Thymus (tissue), 11 donors: ENCODE measurements around the gene CASTOR1. TPM values are rescaled to one million over a fixed set of nuclear protein-coding genes. Genes with fewer than 3 reads are reported as not detected.

Experiments used
- DNase-seq, 9 donors: peaks; one replicate each; pipeline ENCODE4 v3.0.0-alpha.2; 2013; ENCODE audit warnings: low spot score in 9 of 9, low read depth in 6 of 9, missing footprints in 1 of 9
- H3K27ac ChIP-seq, 2 donors: one replicate each; pipeline ENCODE4 v1.5.1; 2013; ENCODE audit warnings: control low read depth in 1 of 2, low read depth in 1 of 2, low read length in 1 of 2, mild to moderate bottlenecking in 1 of 2, moderate library complexity in 1 of 2
- H3K27me3 ChIP-seq, 2 donors: one replicate each; pipeline ENCODE4 v1.5.1; 2013; ENCODE audit warnings: low read length in 1 of 2; ENCODE audit not compliant: control insufficient read depth in 2 of 2, insufficient read depth in 1 of 2
- H3K36me3 ChIP-seq, 2 donors: one replicate each; pipeline ENCODE4 v1.5.1; 2013; ENCODE audit warnings: low read length in 1 of 2, mild to moderate bottlenecking in 1 of 2, moderate library complexity in 1 of 2; ENCODE audit not compliant: control insufficient read depth in 2 of 2, insufficient read depth in 2 of 2
- H3K4me1 ChIP-seq, 2 donors: one replicate each; pipeline ENCODE4 v1.5.1; 2013; ENCODE audit warnings: low read length in 2 of 2; ENCODE audit not compliant: control insufficient read depth in 2 of 2, insufficient read depth in 2 of 2
- H3K4me3 ChIP-seq, 2 donors: one replicate each; pipeline ENCODE4 v1.5.1; 2013; ENCODE audit warnings: low read length in 2 of 2, control low read depth in 1 of 2, mild to moderate bottlenecking in 1 of 2
- H3K9me3 ChIP-seq, 2 donors: one replicate each; pipeline ENCODE4 v1.5.1; 2013; ENCODE audit warnings: low read length in 1 of 2, mild to moderate bottlenecking in 1 of 2; ENCODE audit not compliant: control insufficient read depth in 2 of 2, insufficient read depth in 1 of 2
- WGBS: extraction: QIAGEN DNeasy Blood & Tissue Kit; methylation state at CpG from one replicate; pipeline ENCODE4 v1.1.7; 2013; 5-methylcytosine and 5-hydroxymethylcytosine counted together
- polyA plus RNA-seq: library from polyadenylated mRNA; stranded (reverse); fragments of 200-250 nt; gene quantifications from one replicate; pipeline ENCODE4 v1.2.3, GENCODE V29; 2013
- total RNA-seq: library from RNA; stranded (reverse); fragments of 120-200 nt; gene quantifications from one replicate; pipeline ENCODE4 v1.2.4, GENCODE V29; 2013
- donor health status: healthy.

CASTOR1 gene
- total and polyA plus RNA-seq, 2 donors = 12.8 to 19.6 TPM

DNA sequence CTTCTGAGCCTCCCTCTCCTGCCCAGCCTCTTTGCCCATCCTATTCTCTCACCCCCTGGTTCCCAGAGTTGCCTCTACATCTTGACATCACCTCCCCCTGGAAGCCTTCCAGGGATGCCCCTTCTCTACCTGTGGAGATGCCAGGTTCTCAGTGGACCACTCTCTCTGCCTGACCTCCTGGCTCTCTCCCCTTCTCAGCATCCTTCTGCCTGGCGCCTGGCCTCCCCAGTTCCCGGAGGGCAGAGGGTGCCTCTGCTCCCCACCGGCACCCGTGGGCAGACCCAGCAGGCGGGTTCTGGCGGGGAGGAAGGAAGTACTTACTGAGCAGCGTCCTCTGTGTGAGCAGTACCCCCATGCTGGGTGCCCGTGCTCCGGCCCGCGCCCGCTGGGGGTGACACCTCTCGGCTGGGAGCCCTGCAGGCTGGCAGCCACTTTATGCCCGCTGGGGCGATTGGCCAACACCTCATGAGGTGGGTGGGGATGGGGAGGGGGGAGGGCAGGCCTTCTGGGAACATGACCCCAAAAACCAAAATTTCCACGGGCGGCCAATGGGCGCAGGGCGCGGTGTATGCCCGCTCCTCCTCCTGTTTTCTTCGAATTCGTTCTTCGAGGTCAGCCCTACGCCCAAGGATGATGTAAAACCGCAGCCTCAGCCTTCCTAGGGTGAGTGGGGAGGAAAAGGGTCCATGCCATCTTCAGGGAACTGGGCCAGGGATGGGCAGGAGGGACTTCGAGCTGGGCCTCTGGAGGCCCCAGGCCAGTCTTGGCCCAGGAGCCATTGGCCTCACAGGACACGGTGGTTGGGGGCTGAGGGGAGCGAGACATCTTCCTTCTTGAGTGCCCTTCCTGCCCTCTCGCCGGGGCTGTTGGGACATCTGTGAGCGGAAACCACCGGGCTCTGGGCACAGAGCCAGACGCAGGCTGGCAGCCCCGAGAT, 22.6 kb downstream of the CASTOR1 start, which contains the start of gene OSM:
TSS of gene OSM (minus strand) at position 407 of the 937 bp plus-strand sequence. CDS start at position 355, 52 bp downstream.
- Histone ChIP-seq H3K4me1 (peaks cover 21 to 57% of the 10 kb centered on the region in 2 donors), H3K4me3 (peak within 1 kb of the TSS; percentile 58 to 60), H3K27ac (peak within 1 kb of the TSS; percentile 82 to 89), H3K9me3 (peaks cover 0 to 6% of the 10 kb centered on the region in 2 donors), H3K36me3 (peaks cover 0 to 4% of the 10 kb centered on the region in 2 donors), H3K27me3 (peaks cover 0 to 2% of the 10 kb centered on the region in 2 donors)
- peak in 1 of 9 donors; percentile 66 for DNase-seq
- 3% methylated on average over 35 of the region's 35 CpGs for WGBS

DNA sequence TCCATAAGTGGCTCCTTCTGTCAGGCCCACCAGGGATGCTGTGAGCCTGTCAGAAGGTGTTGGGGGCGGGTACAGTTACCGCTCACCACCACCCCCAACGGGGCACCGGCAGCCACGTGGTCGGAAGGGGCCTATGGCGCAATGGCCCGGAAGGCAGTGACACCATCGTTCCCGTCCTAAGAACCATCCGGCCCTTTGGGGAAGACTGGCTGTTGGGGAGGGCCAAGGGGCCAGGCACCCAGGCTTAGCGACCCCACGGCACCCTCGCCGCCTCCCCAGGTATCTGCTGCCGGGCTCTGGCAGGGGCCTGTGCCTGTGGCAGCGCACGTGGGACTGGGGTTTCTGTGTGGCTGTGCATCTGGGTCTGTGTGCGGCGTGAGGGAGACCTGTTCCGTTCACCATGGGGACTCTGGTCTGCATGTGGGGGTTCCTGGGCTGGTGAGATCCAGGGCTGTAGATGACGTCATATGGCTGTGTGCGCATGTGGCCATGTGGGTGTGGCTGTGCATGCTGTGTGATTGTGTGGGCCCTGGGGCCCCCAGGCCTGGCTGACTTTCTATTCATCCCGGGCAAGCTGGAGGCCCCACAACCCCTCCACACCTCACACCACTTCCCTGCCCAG, 23.4 kb downstream of the CASTOR1 start:
- peak in 3 of 9 donors; percentile 72 to 86 (median 76) for DNase-seq
- H3K4me3 ChIP-seq = peak overlapping the region; percentile 58 to 60
- 3% methylated on average over 24 of the region's 24 CpGs for WGBS
- H3K36me3 ChIP-seq = peaks cover 0 to 3% of the 10 kb centered on the region in 2 donors
- H3K4me1 ChIP-seq = peaks cover 21 to 60% of the 10 kb centered on the region in 2 donors
- H3K27me3 ChIP-seq = peaks cover 0 to 2% of the 10 kb centered on the region in 2 donors
- peaks cover 0 to 6% of the 10 kb centered on the region in 2 donors for H3K9me3 ChIP-seq
- H3K27ac ChIP-seq = peak overlapping the region; percentile 82 to 89

GRCh38 chr22:30265131-30265720, 24.1 kb downstream of the CASTOR1 start:
- no peak for DNase-seq
- Histone ChIP-seq H3K9me3 (peaks cover 0 to 6% of the 10 kb centered on the region in 2 donors), H3K27ac (peak overlapping the region in 1 of 2 donors; percentile 82), H3K4me1 (peaks cover 21 to 67% of the 10 kb centered on the region in 2 donors), H3K36me3 (no peaks in the 10 kb centered on the region), H3K27me3 (peaks cover 0 to 2% of the 10 kb centered on the region in 2 donors), H3K4me3 (peak overlapping the region in 1 of 2 donors; percentile 58)
- WGBS = 80% methylated on average over 9 of the region's 9 CpGs

DNA sequence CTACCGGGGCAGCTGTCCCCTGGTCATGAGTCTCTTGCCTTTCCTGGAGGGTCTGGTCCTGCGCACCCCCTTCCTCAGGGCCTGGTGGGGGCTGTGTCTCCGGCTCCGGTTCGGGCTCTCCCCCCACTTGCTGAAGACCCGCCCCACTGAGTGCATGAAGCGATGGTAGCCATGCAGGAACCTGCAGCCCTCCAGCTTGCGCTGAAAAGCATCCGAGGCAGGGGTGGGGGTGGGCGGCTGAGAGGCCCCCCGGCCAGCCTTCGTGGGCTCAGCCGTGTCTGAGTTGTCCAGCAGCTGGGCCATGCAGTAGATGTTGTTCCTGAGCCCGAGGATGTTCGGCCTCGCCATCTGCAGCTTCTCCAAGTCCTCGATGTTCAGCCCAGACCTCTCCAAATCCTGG, 25.4 kb downstream of the CASTOR1 start:
- H3K27ac ChIP-seq = no peak overlapping the region

GRCh38 chr22:30262917-30263741, 26.2 kb downstream of the CASTOR1 start:
- Histone ChIP-seq H3K36me3 (no peaks in the 10 kb centered on the region), H3K4me1 (peaks cover 23 to 78% of the 10 kb centered on the region in 2 donors), H3K27ac (no peak overlapping the region), H3K27me3 (peaks cover 0 to 2% of the 10 kb centered on the region in 2 donors), H3K4me3 (no peak overlapping the region), H3K9me3 (peaks cover 0 to 6% of the 10 kb centered on the region in 2 donors)
- peak in 5 of 9 donors; percentile 68 to 82 (median 81) for DNase-seq
- WGBS = 33% methylated on average over 27 of the region's 27 CpGs

More for the DNA sequence above, 25.4 kb downstream of the CASTOR1 start:
- H3K4me1 ChIP-seq = peaks cover 21 to 75% of the 10 kb centered on the region in 2 donors
- peaks cover 0 to 6% of the 10 kb centered on the region in 2 donors for H3K9me3 ChIP-seq
- peaks cover 0 to 2% of the 10 kb centered on the region in 2 donors for H3K27me3 ChIP-seq
- H3K36me3 ChIP-seq = no peaks in the 10 kb centered on the region
- 98% methylated on average over 17 of the region's 17 CpGs for WGBS
- no peak overlapping the region for H3K4me3 ChIP-seq
- no peak for DNase-seq

GRCh38 chr22:30262112-30262511, 27.2 kb downstream of the CASTOR1 start:
- Histone ChIP-seq H3K36me3 (no peaks in the 10 kb centered on the region), H3K4me3 (no peak overlapping the region), H3K27ac (no peak overlapping the region), H3K9me3 (peaks cover 0 to 6% of the 10 kb centered on the region in 2 donors), H3K27me3 (peaks cover 0 to 2% of the 10 kb centered on the region in 2 donors), H3K4me1 (peaks cover 18 to 75% of the 10 kb centered on the region in 2 donors)
- DNase-seq = no peak
- 97% methylated on average over 4 of the region's 4 CpGs for WGBS

- Histone ChIP-seq H3K4me3 (no peak overlapping the region), H3K36me3 (no peaks in the 10 kb centered on the region), H3K9me3 (peaks cover 0 to 6% of the 10 kb centered on the region in 2 donors), H3K27me3 (peaks cover 0 to 2% of the 10 kb centered on the region in 2 donors), H3K27ac (no peak overlapping the region), H3K4me1 (peaks cover 11 to 70% of the 10 kb centered on the region in 2 donors)
- WGBS = 98% methylated on average over 8 of the region's 8 CpGs
- no peak for DNase-seq
Measured at GRCh38 chr22:30261134-30261533, 28.2 kb downstream of the CASTOR1 start.

DNA sequence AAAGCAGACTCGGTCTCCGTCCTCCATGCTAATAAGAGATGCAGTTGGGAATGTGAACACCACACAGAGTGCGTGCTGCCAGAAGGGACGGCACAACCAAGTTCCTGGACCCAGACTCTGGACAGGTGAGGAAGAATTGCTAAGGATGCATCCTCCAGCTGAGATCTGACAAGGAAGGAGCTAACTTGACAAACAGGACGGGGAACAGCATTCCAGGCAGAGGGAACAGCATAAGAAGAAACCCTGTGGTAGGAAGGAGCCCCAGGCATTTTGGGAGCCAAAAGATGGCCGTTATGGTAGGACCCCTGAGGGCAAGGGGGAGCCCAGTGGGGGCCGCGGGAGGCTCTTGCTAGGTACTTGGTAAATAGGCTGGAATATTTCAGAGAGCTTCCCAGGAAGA, 28.6 kb downstream of the CASTOR1 start:
- WGBS = 97% methylated on average over 8 of the region's 8 CpGs
- DNase-seq = no peak
- Histone ChIP-seq H3K9me3 (peaks cover 0 to 1% of the 10 kb centered on the region in 2 donors), H3K27me3 (peaks cover 0 to 2% of the 10 kb centered on the region in 2 donors), H3K36me3 (no peaks in the 10 kb centered on the region), H3K27ac (no peak overlapping the region), H3K4me1 (peaks cover 7 to 68% of the 10 kb centered on the region in 2 donors), H3K4me3 (no peak overlapping the region)
